Neutrophil (primary cell): Measurements from ENCODE around the gene DNAH14.

ENCODE experiments used
- H3K27ac ChIP-seq: fragments of 200-600 bp; sonication (generic); 2 replicates; pipeline ENCODE4 v1.5.1; 2016; ENCODE audit warnings: mild to moderate bottlenecking, moderate library complexity
- H3K27me3 ChIP-seq: fragments of 200-600 bp; sonication (generic); 2 replicates; pipeline ENCODE4 v1.6.0; 2016; ENCODE audit warnings: mild to moderate bottlenecking
- H3K36me3 ChIP-seq: fragments of 200-600 bp; sonication (generic); 2 replicates; pipeline ENCODE4 v1.5.1; 2017
- H3K4me1 ChIP-seq, 2 experiments: fragments of 200-600 bp in 1 of 2; sonication (generic) in 1 of 2; 1 replicate in 1 of 2; 2 replicates in 1 of 2; pipeline versions ENCODE4 v1.5.1 to v1.6.1; 2013 to 2016; ENCODE audit warnings: low read depth in 1 of 2, low read length in 1 of 2, mild to moderate bottlenecking in 1 of 2, moderate library complexity in 1 of 2; ENCODE audit not compliant: control insufficient read depth in 1 of 2, insufficient read depth in 1 of 2
- H3K4me3 ChIP-seq, 2 experiments: fragments of 200-600 bp in 1 of 2; sonication (generic) in 1 of 2; 1 replicate in 1 of 2; 2 replicates in 1 of 2; pipeline ENCODE4 v1.5.1; 2013 to 2016; ENCODE audit warnings: low read depth in 1 of 2, low read length in 1 of 2, mild to moderate bottlenecking in 1 of 2, moderate library complexity in 1 of 2
- H3K9me3 ChIP-seq: fragments of 200-600 bp; sonication (generic); 2 replicates; pipeline ENCODE4 v1.5.1; 2016
- CTCF ChIP-seq: fragments of 200-600 bp; sonication (generic); IDR thresholded peaks from 2 replicates; pipeline ENCODE4 v1.5.1; 2016; ENCODE audit warnings: antibody characterized with exemption

The DNAH14 gene

DNA sequence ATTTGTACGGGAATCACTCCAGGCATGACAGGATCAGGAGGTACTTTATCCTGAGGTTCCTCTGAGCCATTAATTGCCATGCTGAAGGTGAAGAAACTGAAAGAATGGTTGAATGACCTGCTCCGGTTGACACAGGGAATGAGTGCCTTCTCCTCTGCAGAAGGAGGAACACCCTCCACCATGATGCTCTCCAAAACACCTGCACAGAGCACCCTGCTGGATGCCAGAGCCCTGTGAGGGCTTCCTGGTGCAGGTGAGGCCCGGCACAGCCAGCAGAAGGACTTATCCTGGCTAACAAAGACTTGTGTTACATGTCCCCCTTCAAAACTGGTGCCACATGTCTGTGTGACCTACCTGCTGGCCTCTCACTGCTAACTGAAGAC lies 512.6 kb downstream of the DNAH14 start:
- peaks cover 53 to 56% of the 10 kb centered on the region in 2 experiments for H3K4me1 ChIP-seq
- peak overlapping the region; percentile 51 for H3K27ac ChIP-seq
- TF ChIP-seq CTCF: no peak

DNA sequence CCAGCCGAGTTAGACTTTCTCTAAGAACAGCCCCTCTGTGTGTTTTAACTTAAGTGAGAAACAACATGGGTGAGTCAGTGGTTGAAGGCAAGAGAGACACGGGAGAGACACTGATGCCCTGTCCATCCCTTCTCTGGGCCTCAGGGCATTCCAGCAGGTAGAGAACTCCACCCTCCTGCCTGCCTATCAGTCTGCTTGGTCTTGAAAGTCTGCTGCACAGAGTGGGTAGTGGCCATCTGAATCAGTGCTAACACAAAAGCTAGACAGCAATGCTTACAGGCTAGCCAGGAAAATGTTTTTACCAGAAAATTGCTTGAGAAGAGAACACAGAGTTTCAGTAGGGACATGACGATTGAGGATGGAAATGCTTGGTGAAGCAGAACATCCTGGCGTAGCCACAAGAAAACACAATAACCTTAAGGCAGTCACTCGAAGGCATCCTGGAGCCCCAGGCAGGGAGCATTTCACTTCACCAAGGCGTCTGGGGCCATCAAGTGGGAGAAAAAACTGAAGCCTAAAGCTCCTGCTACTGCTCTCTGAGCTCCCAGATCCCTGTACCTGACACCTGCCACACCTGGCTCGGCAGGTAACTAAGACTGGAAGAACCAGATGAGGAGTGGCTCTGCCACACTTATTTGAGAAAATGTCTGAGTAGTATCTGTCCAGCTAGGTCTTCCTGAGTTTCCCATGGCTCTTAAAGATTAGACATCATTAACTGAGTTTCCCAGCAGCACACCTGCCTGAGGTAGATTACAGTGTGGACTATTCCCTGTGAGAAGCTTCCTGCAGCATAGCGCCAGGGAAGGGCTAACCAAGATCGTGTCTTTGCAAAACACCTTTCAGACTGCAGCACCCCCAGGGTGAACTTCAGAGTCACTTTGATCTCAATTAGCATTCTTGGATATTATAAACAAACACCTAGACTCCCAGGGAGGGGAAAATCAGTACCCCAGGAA lies 516.4 kb downstream of the DNAH14 start:
- Histone ChIP-seq H3K27ac (peak overlapping the region; percentile 92), H3K4me3 (peak overlapping the region; percentile 59 to 61), H3K27me3 (no peaks in the 10 kb centered on the region), H3K9me3 (no peaks in the 10 kb centered on the region), H3K4me1 (peaks cover 67 to 73% of the 10 kb centered on the region in 2 experiments), H3K36me3 (no peaks in the 10 kb centered on the region)
- TF ChIP-seq CTCF: no peak

More for the DNA sequence above, 512.6 kb downstream of the DNAH14 start:
- no peaks in the 10 kb centered on the region for H3K9me3 ChIP-seq
- no peaks in the 10 kb centered on the region for H3K27me3 ChIP-seq
- no peak overlapping the region for H3K4me3 ChIP-seq
- no peaks in the 10 kb centered on the region for H3K36me3 ChIP-seq

GRCh38 chr1:225446595-225446960 lies 517.1 kb downstream of the DNAH14 start:
- no peak overlapping the region for H3K4me3 ChIP-seq
- peak overlapping the region; percentile 92 for H3K27ac ChIP-seq
- H3K27me3 ChIP-seq: no peaks in the 10 kb centered on the region
- H3K36me3 ChIP-seq: no peaks in the 10 kb centered on the region
- H3K4me1 ChIP-seq: peaks cover 68 to 72% of the 10 kb centered on the region in 2 experiments
- no peaks in the 10 kb centered on the region for H3K9me3 ChIP-seq
- TF ChIP-seq CTCF: no peak

DNA sequence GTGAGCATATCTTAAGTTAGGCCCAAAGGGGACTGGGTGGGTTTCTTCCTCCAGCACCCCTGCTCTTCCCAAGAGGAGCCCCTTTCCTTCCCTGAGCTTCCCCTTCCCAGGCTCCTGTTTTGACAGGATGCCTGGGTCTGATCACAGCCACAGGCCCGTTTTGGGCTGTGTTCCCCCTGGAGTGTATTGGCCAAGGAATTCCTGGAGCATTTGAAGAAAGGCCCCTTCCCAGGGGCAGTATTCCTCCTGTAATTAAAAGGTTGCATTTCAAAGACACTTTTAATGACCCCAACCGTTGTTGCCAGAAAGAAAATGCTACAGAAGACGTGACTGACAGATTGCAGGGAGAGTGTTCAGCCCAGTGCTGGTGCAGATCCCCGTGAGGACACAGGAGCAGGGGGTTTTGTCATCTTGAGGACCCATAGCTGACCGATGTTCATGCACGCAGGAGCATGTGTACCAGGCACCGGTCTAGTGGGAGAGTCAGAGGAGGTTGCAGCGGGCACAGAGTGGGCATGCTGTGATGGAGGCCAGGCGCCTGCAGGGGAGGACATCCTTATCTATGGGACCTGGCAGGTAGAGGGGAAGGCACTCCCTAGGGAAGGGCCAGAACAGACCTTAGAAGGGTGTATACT lies 517.6 kb downstream of the DNAH14 start:
- peaks cover 65 to 67% of the 10 kb centered on the region in 2 experiments for H3K4me1 ChIP-seq
- H3K4me3 ChIP-seq: no peak overlapping the region
- H3K27ac ChIP-seq: peak overlapping the region; percentile 92
- H3K9me3 ChIP-seq: no peaks in the 10 kb centered on the region
- no peak for TF ChIP-seq CTCF
- H3K36me3 ChIP-seq: no peaks in the 10 kb centered on the region
- H3K27me3 ChIP-seq: no peaks in the 10 kb centered on the region

DNA sequence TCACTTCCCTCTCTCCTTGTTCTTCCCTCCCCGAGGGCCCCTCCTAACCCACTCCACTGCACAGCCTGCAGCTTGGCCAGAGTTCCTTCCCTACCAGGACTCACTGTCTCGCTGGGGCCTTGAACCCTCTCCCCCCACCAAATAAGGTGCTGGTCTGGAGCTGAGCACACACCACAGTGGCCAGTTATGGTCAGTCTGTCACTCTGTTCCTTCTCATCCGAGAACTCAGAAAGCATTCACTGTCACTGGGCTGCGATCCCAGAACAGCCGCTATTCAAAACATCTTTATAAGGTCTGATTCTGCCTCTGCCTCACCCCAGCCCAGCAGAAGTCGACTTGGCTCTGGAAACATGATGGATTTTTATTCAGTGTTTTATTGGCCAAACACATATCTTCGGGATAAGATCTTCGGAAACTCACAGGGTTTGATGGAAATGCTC lies 518.2 kb downstream of the DNAH14 start:
- Histone ChIP-seq H3K36me3 (no peaks in the 10 kb centered on the region), H3K9me3 (no peaks in the 10 kb centered on the region), H3K4me1 (peaks cover 60 to 63% of the 10 kb centered on the region in 2 experiments), H3K4me3 (no peak overlapping the region), H3K27ac (peak overlapping the region; percentile 92), H3K27me3 (no peaks in the 10 kb centered on the region)
- no peak for TF ChIP-seq CTCF
